HS-5 (cell line): ENCODE data around the gene BICDL1.
A peak's percentile ranks its signal among the peaks of the same experiment; 100 is the strongest.

Experiments
- DNase-seq: peaks from one replicate; pipeline ENCODE4 v3.0.0-alpha.2; 2012; ENCODE audit warnings: low read depth

The BICDL1 gene

DNA sequence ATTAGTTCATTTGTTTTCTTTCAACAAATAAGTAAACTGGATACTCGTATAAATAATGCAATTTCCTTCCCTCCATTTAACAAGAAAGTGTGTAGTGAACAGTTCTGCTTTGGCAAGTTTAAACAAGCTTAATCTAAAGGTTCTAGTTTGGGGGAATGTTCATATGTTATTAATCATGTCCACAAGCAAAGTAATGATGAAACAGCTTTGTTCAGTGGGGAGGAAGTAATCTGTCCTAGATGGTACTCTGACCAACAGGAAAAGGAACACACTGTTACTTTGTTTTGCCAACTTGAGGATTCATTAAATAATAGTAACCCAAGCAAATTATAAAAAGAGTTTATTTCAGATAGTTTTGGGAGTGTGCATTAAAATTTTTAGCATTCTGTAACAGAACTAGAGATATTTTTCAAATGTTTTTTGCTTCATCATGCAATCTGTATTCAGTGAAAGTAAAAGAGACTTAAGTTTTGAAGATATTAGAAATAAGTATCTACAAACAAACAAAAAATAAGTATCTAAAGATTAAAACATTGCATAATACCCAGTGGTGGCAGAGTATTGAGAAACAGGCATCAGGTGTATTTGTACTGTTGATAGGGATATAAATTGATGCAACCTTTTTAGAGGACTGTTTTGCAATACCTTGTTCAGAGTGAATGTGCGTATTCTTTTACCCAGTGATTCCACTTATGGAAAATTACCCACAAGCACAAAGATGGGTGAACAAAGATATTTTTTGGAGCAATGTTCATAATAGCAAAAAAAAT lies 66.4 kb downstream of the BICDL1 start:
- peak; percentile 56 for DNase-seq

DNA sequence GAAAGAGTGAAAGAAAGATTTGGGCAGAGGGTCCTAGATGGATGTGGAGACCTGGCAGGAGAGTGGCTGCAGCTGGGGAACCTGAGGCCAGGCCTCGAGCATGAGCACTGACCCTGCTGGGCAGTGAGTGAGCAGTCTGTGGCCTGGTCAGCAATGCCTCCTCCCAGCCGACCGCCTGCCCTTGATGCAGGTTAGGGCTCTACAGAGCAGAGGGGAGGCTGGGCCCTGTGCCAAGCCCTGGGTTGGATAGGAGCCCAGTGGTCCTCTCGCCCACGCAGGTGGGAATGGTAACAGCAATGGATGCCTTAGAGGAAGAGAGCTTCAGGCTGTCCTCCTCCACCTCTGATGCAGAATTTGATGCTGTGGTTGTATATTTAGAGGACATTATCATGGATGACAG lies 67.7 kb downstream of the BICDL1 start:
- DNase-seq = no peak

DNA sequence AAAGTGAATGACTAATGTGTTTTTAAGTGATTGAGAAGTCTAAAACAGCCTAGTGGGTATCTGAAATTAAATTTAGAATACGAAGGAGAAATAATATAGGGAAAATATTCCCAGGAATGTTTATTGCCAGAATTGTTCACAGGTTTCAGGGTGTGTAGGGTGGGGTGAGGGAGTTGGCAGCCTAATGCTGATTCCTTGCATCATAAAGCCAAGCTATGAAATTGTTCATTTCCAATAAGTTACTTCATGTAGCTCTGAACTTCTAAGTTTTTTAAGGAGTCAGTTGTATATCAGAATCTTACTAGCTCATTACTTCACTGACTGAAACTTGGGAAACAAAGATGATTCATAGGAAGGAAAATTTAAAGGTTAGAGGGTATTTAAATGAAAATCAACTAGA lies 71.2 kb downstream of the BICDL1 start:
- no peak for DNase-seq

DNA sequence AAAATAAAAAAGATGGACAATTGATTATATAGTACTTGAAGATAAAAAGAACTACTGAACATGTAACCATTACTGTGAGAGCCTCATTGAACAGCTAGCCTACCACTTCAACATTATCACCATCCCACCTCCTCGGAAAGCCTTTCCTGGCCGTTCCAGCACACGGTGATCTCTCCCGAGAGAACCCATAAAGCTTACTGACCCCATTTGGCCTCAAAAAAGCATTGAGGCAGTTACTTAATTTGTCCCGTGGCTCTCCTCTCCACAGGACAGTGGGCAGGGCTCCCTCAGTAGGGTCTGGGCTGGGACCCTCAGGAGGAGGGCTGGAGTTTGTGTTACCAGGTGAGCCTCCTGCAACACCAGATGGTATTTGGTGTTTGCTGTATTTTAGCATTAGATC lies 71.7 kb downstream of the BICDL1 start:
- DNase-seq = no peak

DNA sequence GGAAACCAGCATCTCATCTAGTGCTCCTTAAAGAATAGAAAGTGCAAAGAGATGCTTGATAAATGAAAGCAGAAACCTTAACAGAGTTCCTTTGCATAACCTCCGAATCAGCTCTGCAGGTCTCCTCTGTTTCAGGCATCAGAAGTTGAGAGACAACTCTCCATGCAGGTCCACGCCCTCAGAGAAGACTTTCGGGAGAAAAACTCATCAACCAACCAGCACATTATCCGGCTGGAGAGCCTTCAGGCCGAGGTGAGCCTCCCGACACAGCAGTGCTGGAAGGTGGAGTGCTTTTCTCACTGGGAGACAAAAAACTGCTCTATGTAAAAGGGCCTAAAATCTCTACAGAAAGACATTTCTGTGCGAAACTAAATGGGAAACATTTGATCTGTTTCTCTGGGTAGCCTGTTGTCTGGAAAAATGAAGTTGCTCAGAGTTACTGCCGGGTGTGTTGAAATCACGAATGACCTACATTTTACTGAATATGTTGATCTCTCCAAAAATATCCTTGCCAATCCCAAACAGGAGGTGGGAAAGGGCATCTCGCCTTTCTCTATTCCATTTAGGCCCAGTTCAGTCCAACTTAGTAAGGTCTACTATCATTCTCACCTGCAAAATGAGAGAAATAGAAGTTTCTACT lies 72.7 kb downstream of the BICDL1 start:
- DNase-seq = no peak

DNA sequence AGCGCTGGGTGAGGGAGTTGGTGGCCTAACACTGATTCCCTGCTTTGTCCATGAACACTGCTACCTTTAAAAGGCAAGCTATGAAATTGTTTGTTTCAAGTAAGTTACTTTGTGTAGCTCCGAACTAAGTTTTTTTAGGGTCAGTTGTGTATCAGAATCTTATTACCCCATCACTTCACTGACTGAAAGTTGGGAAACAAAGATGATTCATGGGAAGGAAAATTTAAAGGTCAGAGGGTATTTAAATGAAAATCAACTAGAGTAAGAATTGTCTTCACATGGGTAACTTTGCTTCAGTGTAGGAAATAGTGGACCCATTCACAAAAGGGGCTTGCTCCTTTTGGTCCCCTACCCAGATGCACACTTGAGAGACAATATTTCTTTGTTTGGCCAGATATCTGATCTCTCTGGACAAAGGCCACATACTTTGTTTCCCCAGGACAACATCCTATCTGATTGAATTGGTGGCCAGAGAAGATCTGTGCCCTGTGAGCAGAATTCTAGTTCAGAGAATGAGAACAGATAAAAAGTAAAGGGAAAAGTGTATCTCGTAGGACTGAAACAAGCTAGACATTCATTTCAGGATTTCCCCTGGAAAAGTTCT lies 74.0 kb downstream of the BICDL1 start:
- no peak for DNase-seq

DNA sequence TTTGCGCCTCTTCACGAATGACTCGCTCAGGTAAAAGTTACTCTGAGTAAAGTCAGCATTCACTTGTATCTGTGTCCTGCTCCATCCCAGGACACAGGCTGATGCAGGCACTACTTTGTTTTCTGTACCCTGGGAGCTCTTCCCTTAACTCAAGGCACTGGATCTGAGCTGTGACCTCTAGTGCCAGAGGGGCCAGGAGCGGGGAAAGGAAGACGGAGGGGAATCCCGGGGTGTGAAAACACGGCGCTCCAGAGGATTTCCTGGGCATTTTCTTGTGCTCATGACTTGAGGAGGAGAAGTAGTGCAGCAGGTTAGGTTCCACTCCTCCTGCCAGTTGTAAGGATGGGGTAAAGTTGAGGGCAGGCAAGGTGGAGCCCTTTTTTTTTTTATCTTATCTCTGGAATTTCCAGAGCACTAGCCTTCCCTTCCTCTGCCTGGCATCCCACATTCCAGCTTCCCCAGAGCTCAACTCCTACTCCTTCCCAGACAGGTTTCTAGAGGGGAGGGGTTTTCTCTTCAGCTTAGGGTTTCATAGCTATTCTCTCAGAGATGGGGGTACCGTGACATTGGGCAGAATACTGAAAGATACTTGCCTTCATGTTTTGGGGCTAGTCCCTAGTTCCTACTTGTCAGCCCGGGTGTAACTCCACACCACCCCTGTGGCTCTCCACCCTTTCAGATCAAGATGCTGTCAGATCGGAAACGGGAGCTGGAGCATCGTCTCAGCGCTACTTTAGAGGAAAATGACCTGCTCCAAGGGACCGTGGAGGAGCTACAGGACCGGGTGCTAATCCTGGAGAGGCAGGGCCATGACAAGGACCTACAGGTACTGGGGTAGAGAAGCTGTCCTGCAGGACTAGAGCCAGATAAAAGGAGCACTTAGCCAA lies 75.3 kb downstream of the BICDL1 start:
- no peak for DNase-seq

DNA sequence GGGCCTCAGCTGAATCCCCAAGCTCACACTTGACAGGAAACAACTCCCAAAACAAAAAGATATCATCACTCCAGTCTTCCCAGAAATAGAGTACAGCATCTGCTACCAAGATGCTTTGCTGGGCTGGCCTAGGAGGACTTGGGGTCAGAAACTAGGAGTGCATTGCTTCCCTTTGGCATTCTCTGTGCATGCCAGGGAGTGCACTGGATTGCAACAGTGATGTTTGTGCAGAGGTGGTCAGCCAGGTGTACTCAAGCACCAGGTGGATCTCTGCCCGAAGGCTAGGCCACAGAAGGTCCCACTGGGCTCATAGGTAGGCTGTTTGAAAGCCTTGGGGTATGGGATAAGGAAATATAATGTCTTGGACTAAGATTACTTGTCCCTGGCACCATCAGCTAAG lies 76.4 kb downstream of the BICDL1 start:
- DNase-seq = no peak

DNA sequence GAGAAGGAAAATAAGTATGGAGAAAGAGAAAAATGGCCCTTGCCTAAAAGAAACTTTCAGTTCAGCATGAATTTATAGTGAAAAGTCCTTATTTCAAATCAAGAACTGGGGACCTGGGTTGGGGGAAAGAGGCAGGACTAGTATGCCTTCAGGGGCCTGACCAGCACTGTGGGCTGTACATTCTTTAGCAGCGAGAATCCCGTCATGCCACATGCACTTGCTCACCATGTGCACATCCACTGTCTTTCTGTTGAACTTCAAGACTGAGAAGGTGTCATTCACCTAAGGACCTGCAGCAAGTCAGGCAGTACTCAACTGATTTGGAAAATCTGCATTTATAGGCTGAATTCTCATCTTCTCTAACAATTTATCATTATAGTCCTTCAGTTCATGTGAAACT lies 77.3 kb downstream of the BICDL1 start:
- no peak for DNase-seq

DNA sequence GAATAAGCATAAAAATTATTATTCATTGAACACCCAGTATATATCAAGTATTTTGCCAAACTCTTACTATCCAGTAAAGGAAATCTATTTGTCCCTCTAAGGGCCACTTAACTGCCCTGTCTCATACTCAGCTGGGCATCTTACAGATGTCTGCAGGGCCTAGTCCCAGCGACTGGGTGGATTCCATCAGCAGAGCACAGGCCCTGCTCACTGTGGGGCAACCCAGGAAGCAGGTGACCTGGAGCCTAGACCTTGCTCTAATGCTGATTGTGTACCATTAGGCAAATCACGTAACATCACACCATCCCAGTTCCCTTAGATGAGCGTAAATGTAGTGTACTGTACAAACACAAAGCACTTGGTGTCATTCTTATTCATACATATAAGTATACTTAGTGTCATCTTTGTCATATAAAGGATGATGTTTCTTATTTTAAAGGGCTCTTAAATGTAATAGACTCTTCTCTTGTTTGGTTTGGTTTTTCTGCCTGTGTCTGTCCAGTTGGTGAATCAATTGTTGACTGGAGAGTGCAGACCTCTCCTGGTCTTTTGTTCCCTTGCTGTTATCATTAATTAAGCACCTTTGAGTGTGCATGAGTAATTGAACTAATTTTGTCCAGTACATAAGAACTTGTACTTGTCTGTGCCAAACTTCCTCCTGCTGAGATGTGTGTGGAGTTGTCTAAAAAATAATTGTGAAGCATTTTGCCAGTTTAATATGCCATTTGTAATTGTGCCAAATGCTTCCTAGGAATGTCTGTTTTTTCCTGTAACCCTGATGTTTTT lies 78.2 kb downstream of the BICDL1 start:
- DNase-seq = no peak

DNA sequence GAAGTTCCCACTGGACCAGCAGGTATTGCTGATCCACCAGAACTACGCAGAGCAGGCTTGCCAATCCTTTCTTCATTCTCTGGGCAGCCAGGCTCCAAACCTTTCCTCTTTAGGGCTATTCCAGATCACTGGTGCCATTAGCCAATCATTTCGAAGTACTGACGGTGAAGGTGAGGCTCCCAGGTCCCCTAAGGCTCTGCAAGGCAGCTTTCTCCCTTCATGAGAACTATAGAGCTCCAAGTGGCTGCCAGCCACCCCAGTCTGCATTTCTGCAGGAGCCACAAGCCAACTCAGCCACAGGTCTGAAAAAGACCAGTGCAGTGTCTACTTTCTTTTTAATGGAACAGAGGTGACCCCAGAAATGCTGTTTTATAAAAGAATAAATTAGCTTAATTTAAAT lies 78.9 kb downstream of the BICDL1 start:
- no peak for DNase-seq

DNA sequence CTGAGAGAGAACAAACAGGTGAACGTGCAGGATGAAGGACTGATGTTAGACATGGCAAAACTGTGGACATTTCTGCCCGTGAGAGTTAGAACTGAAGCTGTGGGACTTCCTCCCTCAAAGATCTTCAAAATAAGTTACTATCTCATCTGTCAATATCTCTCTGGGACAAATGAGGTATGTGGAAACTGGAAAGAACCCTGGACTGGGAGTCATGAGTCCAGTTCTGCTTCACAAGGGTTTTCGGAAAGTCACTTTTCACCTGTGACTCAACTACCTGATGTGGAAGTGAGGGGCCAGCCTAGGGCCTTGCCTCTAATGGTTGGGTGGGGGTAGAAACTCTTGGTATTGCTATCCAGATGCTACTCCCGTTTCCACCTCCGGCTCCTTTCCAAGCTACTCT lies 80.2 kb downstream of the BICDL1 start:
- no peak for DNase-seq

DNA sequence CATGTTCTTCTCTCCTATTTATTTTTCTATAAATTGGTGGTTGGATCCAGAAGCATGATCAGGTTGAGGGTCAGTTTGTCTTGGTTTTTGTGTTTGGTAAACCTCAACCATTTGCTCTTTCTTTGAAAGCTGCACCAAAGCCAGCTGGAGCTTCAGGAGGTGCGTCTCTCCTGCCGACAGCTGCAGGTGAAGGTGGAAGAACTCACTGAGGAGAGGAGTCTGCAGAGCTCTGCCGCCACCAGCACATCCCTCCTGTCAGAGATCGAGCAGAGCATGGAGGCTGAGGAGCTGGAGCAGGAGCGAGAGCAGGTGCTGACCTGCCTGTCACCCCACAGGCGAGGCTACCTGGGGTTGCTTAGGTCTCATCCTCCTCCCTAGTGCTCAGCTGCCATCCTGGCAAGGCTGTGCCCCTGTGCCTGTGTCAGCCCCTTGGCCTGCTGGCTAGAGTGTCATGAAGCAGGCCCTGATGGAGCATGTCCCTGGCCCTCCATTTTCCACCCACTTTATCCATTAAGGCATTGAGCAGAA lies 82.5 kb downstream of the BICDL1 start:
- DNase-seq = no peak

DNA sequence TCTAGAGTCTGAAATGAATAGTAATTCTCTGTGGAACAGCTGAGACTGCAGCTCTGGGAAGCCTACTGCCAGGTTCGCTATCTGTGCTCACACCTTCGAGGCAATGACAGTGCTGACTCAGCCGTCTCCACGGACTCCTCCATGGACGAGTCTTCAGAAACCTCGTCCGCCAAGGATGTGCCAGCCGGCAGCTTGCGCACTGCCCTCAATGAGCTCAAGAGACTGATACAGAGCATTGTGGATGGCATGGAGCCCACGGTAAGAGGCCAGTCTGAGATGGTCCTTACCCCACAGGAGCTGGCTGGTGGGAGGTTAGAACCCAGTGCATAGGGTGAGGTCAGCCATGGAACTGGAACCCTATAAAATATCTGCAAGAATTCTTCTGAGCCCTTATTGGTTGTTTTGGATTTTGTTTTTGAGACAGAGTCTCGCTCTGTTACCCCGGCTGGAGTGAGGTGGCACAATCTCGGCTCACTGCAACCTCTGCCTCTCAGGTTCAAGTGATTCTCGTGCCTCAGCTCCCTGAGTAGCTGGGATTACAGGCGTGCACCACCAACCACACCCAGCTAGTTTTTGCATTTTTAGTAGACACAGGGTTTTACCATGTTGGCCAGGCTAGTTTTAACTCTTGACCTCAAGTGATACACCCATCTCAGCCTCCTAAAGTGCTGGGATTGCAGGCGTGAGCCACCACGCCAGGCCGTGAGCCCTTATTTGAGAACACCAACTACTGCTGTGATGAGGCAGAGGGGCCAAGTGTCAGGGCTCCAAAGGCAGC lies 83.6 kb downstream of the BICDL1 start:
- DNase-seq = no peak

DNA sequence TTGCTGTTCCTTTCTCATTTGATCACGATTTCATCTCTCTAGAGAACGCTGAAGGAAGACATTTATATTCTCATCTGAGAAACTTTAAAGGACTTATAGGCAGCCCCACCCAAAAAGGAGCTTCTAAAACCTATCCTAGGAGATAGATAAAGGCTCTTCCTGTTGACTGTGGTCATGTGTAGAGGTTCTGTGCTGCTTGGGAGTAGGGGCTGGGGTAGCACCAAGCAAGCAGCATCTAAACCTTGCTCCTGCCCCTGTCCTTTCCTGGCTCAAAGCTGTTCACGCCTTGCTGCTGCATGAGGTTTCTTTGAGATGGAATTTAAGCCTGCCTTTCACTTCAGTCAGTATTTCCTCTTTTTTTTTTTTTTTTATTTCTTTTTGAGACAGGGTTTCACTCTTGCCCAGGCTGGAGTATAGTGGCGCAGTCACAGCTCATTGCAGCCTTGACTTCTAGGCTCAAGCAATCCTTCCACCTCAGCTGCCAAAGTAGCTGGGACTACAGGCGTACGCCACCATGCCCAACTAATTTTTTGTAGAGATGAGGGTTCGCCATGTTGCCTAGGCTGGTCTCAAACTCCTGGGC lies 86.1 kb downstream of the BICDL1 start:
- DNase-seq = no peak

DNA sequence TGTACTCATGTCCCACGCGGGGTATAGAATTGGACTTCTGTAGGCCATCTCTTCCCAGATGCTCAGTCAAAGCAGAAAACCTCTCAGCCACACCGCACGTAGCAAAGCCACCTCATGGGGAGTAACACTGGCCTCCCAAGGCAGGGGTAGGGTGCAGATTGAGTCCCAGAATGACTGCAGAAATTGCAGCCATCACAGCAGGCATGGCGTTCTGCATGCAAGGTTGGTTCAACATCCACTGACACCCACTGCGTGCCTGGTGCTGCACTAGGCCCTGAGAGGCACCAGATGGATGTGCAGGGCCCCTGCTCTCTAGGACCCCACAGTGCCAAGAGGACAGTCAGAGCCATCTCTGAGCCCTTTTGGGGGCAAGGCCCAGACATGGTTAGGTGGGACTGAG lies 87.6 kb downstream of the BICDL1 start:
- DNase-seq = no peak

DNA sequence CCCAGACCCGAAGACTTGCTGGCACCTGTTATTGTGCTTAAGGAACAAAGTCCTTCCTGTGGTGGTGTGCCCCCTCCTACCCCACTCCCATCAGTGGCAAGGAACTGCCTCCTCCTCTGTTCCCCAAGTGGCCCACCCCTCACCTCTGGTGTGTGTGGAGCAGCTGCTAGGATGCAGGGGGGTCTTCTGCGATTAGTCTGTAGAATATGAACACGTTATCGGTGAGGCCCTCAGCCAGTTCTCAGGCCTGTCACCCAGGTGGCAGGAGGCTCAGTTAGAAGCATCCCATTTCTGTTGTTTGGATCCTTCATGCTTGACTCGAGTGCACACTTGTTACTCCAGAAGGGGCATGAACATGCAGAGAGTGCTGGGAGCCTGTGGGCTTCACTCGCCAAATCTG lies 88.2 kb downstream of the BICDL1 start:
- no peak for DNase-seq

DNA sequence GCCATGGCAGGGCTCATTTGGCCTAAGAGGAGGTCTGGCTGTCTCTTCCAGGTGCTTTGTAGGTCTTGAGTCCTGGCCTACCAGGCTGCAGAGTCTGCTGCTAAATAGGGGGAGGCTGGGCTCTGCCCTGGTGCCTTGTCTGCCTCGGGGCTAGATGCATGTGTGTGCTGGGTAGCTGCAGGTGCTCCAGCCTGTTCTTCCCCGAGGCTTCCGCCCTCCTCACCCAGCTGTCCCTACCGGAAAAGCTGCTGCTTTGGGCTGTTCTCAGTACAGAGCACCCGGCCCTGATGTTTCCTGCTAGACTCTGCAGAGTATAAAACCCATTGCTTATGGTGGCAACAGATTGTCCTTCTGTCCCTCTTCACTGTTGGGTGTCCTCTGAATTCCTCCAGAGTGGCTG lies 89.8 kb downstream of the BICDL1 start:
- no peak for DNase-seq

DNA sequence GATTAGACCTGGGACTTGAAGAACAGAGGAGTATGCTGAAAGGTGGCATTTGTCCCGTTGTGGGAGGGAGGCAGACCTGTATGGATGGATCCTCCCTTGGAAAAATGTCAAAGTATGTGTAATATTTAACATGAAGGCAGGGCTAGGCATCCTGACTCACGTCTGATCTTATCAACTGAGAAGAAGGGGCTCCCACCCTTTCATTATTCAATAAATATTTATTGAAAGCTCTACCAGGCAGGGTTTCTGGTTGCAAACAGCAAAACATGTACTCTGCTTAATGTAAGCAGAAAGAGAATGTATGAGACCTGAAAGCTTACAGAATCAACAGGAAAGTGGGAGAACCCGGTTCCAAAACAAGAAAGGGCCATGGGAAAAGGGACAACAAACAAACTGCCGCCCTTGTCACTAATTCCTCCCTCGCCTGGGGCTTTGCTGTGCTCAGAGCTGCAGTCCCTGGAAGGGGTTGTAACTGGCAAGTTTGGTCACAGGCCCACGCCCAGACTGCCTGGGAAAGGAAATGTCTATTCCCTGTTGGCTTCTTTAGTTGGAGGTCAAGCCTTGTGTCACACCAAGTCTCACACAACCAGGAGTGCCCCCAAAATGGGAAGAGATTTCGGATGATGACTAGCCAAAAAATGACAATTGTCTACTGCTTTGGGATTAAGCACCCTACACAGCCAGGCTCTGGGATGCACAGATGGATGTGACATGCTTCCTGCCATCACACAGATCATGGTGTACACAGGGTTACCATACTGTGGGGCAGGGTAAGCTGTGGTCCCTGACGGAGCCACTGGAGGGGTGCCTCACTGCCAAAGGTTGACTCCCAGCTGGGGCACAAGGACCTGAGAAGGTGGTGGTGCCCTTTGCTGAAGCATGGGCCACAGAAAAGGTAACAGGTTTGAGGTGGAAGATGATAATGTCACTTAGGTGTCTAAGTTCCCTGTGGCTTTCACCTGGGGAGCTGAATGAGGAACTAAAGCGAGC lies 90.7 kb downstream of the BICDL1 start:
- DNase-seq = no peak
